CD14-positive monocyte (primary cell): ENCODE results near the gene ANKRD29. TPM values are rescaled to one million over a fixed set of nuclear protein-coding genes. Genes with fewer than 3 reads are reported as not detected.

Experiments
- DNase-seq, 3 donors: peaks; one replicate each; pipeline ENCODE4 v3.0.0-alpha.2; 2011 to 2022
- H2AFZ ChIP-seq: 2 replicates; pipeline ENCODE4 v1.6.0; 2012; ENCODE audit warnings: mild to moderate bottlenecking, low read depth, low read length, inconsistent platforms; ENCODE audit not compliant: insufficient read depth, poor library complexity, severe bottlenecking
- H3K27ac ChIP-seq, 2 donors: 1 replicate in 1 of 2; 2 replicates in 1 of 2; pipeline ENCODE4 v1.5.1; 2012 to 2013; ENCODE audit warnings: low read length in 2 of 2, control low read depth in 1 of 2, inconsistent platforms in 1 of 2, low read depth in 1 of 2, mild to moderate bottlenecking in 1 of 2
- H3K27me3 ChIP-seq, 2 donors: one replicate each; pipeline versions ENCODE4 v1.6.0 to v1.6.1; 2011 to 2013; ENCODE audit warnings: low read length in 2 of 2; ENCODE audit not compliant: control insufficient read depth in 2 of 2, insufficient read depth in 2 of 2
- H3K36me3 ChIP-seq, 2 donors: replicated peaks in 1 of 2; 1 replicate in 1 of 2; 2 replicates in 1 of 2; pipeline versions ENCODE4 v1.5.1 to v1.6.1; 2012 to 2013; ENCODE audit warnings: low read length in 2 of 2, control low read depth in 1 of 2, inconsistent platforms in 1 of 2, mild to moderate bottlenecking in 1 of 2; ENCODE audit not compliant: insufficient read depth in 2 of 2, control insufficient read depth in 1 of 2
- H3K4me1 ChIP-seq, 2 donors: 1 replicate in 1 of 2; 2 replicates in 1 of 2; pipeline versions ENCODE4 v1.5.1 to v1.6.1; 2012 to 2013; ENCODE audit warnings: low read length in 2 of 2, control low read depth in 1 of 2, inconsistent platforms in 1 of 2, mild to moderate bottlenecking in 1 of 2, moderate library complexity in 1 of 2; ENCODE audit not compliant: insufficient read depth in 2 of 2, control insufficient read depth in 1 of 2
- H3K4me2 ChIP-seq: replicated peaks from 2 replicates; pipeline ENCODE3; 2012; ENCODE audit warnings: low read length, moderate library complexity, mild to moderate bottlenecking; ENCODE audit not compliant: poor library complexity, severe bottlenecking; ENCODE audit errors: extremely low read depth
- H3K4me3 ChIP-seq, 3 experiments: fragments of 200-600 bp in 1 of 3; sonication (generic) in 1 of 3; replicated peaks in 1 of 3; 1 replicate in 2 of 3; 2 replicates in 1 of 3; pipeline ENCODE4 v1.5.1; 2011 to 2013; ENCODE audit warnings: low read length in 3 of 3, mild to moderate bottlenecking in 3 of 3, control low read depth in 2 of 3, low read depth in 2 of 3, inconsistent platforms in 1 of 3, moderate library complexity in 1 of 3
- H3K79me2 ChIP-seq: 2 replicates; pipeline ENCODE4 v1.6.0; 2012; ENCODE audit warnings: mild to moderate bottlenecking, control low read depth, inconsistent platforms, low read length, moderate library complexity; ENCODE audit not compliant: insufficient read depth
- H3K9ac ChIP-seq: 2 replicates; pipeline ENCODE4 v1.6.0; 2017; ENCODE audit warnings: low read length, mild to moderate bottlenecking; ENCODE audit not compliant: insufficient read depth, poor library complexity, severe bottlenecking
- H3K9me3 ChIP-seq, 2 donors: replicated peaks in 1 of 2; 1 replicate in 1 of 2; 2 replicates in 1 of 2; pipeline versions ENCODE4 v1.5.1 to v1.6.1; 2012 to 2013; ENCODE audit warnings: low read length in 2 of 2, control low read depth in 1 of 2; ENCODE audit not compliant: control insufficient read depth in 1 of 2, insufficient read depth in 1 of 2
- H4K20me1 ChIP-seq: 2 replicates; pipeline ENCODE4 v1.6.0; 2012; ENCODE audit warnings: mild to moderate bottlenecking, low read length, control low read depth, moderate library complexity; ENCODE audit not compliant: insufficient read depth
- H3K27ac Mint-ChIP-seq, 7 donors: one replicate each; pipeline ENCODE4 v1.8.0; 2020; ENCODE audit warnings: mild to moderate bottlenecking in 7 of 7, mixed read lengths in 7 of 7, moderate library complexity in 6 of 7, inconsistent platforms in 2 of 7
- H3K27me3 Mint-ChIP-seq, 3 donors: one replicate each; pipeline ENCODE4 v1.8.0; 2021 to 2022; ENCODE audit warnings: low read depth in 3 of 3, mild to moderate bottlenecking in 3 of 3, mixed read lengths in 3 of 3, moderate library complexity in 3 of 3, inconsistent platforms in 1 of 3
- H3K36me3 Mint-ChIP-seq, 2 donors: one replicate each; pipeline ENCODE4 v1.8.0; 2020; ENCODE audit warnings: mixed read lengths in 2 of 2, inconsistent platforms in 1 of 2, mild to moderate bottlenecking in 1 of 2
- H3K4me1 Mint-ChIP-seq: one replicate; pipeline ENCODE4 v1.8.0; 2020; ENCODE audit warnings: mild to moderate bottlenecking, mixed read lengths
- H3K4me3 Mint-ChIP-seq, 2 donors: one replicate each; pipeline ENCODE4 v1.8.0; 2020; ENCODE audit warnings: mild to moderate bottlenecking in 2 of 2, mixed read lengths in 2 of 2, moderate library complexity in 1 of 2
- H3K9me3 Mint-ChIP-seq, 7 donors: one replicate each; pipeline ENCODE4 v1.8.0; 2020 to 2022; ENCODE audit warnings: mixed read lengths in 7 of 7, mild to moderate bottlenecking in 6 of 7, moderate library complexity in 6 of 7, inconsistent platforms in 2 of 7
- CTCF ChIP-seq: fragments of 200-600 bp; IDR thresholded peaks from one replicate; pipeline ENCODE4 v1.8.0; 2022; ENCODE audit warnings: antibody characterized with exemption, mild to moderate bottlenecking
- WGBS: methylation state at CpG from one replicate; pipeline ENCODE4 v1.1.5; 2013; ENCODE audit warnings: missing lambda C conversion rate; ENCODE audit not compliant: insufficient coverage; 5-methylcytosine and 5-hydroxymethylcytosine counted together
- intact Hi-C, 2 donors: fragments of 100-400 bp; cut with micrococcal nuclease; formaldehyde crosslinking; loops; one replicate each; pipeline versions ENCODE4 v1.15.0 to v1.15.1; 2023
- polyA plus RNA-seq, 3 donors: library from polyadenylated mRNA; depleted of rRNA in 1 of 3; unstranded in 2 of 3; stranded (reverse) in 1 of 3; fragments of 300-500 nt in 2 of 3; fragments of >200 nt in 1 of 3; fragmentation: Illumina TruSeq in 2 of 3; gene quantifications; 1 replicate in 2 of 3; 2 replicates in 1 of 3; pipeline ENCODE4 v1.2.3, GENCODE V29; 2012 to 2021

The ANKRD29 gene
- polyA plus RNA-seq, 3 donors, result 0.03 to 0.11 TPM; not detected in 1

DNA sequence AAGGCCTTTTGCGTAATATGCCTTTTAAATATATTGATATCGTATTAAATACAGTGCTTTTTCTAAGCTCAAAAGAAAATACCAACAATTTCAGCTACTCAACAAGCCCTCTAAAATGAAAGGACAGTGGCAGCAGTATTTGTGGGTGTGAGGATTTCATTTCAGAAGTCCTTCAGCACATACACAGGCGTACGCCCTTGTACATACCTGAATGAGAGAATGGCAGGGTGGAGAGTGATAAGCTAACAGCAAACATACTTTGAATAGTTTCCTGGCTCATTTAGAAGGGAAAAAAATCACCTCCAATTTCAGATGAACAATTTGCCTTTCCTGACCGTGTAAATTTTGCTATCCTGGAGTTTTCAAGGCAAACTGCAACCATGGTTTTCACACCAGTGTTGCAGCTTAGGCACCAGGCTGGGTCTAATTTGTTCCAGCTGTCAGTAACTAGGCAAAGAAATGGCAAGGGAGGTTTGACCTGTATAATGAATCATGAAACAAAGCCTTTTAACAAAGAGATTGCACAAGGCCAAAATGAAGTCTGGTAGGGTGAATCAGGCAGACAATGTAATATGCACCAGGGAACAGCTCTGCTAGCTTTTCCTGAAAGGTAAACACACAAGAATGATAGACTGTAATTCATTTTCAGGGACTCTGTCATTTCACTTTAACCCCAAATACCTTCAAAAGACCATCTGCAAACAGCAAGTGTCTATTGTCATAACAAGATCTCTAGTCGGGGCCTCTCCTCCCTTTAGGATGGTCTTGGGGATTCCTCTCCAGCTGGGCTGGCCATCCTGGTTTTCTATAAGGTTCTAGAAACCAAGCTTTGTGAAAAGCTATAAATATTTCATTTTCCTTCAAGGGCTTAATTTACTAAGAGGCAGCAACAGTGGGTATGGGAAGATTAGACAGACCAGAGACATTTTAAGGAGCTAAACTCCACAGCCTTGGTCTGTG, 11.5 kb downstream of the ANKRD29 start:
- Histone ChIP-seq H3K4me3 (no peak overlapping the region), H4K20me1 (no peaks in the 10 kb centered on the region), H3K36me3 (no peaks in the 10 kb centered on the region), H3K27me3 (no peaks in the 10 kb centered on the region), H3K4me1 (no peaks in the 10 kb centered on the region), H3K27ac (no peak overlapping the region), H3K9me3 (no peaks in the 10 kb centered on the region), H3K9ac (no peak overlapping the region), H2AFZ (no peak overlapping the region), H3K79me2 (no peaks in the 10 kb centered on the region), H3K4me2 (no peak overlapping the region)
- H3K9me3 Mint-ChIP-seq, result no peaks in the 10 kb centered on the region
- no peak for DNase-seq
- WGBS, result 100% methylated on average over 1 of the region's 6 CpGs
- no peak for TF ChIP-seq CTCF
- H3K27ac Mint-ChIP-seq, result no peak overlapping the region
- H3K27me3 Mint-ChIP-seq, result peaks cover 0 to 7% (median 0%) of the 10 kb centered on the region in 3 donors
- peaks cover 13% of the 10 kb centered on the region for H3K4me1 Mint-ChIP-seq
- intact Hi-C loops, result no loop called here
- H3K4me3 Mint-ChIP-seq, result no peak overlapping the region
- H3K36me3 Mint-ChIP-seq, result no peaks in the 10 kb centered on the region

- H3K36me3 ChIP-seq, result no peaks in the 10 kb centered on the region
- no peaks in the 10 kb centered on the region for H3K27me3 ChIP-seq
- H3K4me1 ChIP-seq, result no peaks in the 10 kb centered on the region
- H3K9me3 ChIP-seq, result no peaks in the 10 kb centered on the region
- H4K20me1 ChIP-seq, result no peaks in the 10 kb centered on the region
- H3K9me3 Mint-ChIP-seq, result no peaks in the 10 kb centered on the region
- no peaks in the 10 kb centered on the region for H3K79me2 ChIP-seq
- H3K4me3 Mint-ChIP-seq, result peak overlapping the region in 1 of 2 donors; percentile 9
- TF ChIP-seq CTCF, result no peak
- H3K36me3 Mint-ChIP-seq, result no peaks in the 10 kb centered on the region
- intact Hi-C loops, result no loop called here
- H3K27ac Mint-ChIP-seq, result no peak overlapping the region
- H3K27me3 Mint-ChIP-seq, result peaks cover 0 to 7% (median 2%) of the 10 kb centered on the region in 3 donors
- DNase-seq, result no peak
- H3K4me3 ChIP-seq, result no peak overlapping the region
- H3K4me2 ChIP-seq, result peak overlapping the region; percentile 27
- peak overlapping the region; percentile 21 for H2AFZ ChIP-seq
- 23% methylated on average over 8 of the region's 8 CpGs for WGBS
- H3K9ac ChIP-seq, result no peak overlapping the region
- no peak overlapping the region for H3K27ac ChIP-seq
- H3K4me1 Mint-ChIP-seq, result peaks cover 13% of the 10 kb centered on the region
These were observed 13.6 kb downstream of the ANKRD29 start for GRCh38 chr18:23648940-23649607.
